HG03175 (cell line): ENCODE results near the gene USP16.

ENCODE experiments used
- ATAC-seq: cut with Tn5 transposase; IDR thresholded peaks from one replicate; pipeline ENCODE4 v1.9.1; 2021; ENCODE audit warnings: mild to moderate bottlenecking, moderate library complexity; ENCODE audit not compliant: unreplicated experiment

Gene USP16

DNA sequence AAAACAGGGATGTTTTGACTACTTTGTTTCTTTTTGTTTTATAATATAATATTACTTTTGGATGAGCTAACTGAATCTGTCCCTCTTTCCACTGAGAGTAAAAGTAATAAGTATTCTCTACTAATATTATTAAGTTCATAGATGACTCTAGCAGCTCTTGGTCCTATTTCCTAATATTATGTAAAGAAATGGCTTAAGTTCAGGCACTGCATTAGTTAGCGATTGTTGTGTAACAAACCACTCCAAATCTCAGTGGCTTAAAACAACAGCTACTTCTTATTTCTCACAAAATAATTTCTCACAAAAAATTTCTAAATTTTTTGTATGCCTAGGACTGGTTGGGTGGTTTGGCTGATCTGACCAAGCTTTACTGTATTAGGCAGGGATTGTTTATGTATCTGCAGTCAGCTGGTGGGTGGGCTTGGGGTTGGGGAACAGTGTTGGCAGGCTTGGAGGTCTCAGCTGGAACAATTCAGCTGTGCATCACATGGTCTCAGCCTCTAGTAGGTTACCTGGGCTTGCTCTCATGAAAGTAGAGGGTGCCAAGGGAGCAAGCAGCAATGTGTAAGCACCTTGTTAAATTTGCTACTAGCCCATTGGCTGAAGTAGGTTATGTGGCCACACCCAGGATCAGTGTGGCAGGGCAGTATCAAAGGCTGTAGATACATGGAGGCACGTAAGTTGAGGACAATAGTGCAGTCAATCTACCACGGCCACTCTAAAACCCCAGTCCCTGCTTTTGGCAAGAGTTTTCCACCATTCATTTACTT lies 57.8 kb downstream of the USP16 start:
- ATAC-seq = no peak

DNA sequence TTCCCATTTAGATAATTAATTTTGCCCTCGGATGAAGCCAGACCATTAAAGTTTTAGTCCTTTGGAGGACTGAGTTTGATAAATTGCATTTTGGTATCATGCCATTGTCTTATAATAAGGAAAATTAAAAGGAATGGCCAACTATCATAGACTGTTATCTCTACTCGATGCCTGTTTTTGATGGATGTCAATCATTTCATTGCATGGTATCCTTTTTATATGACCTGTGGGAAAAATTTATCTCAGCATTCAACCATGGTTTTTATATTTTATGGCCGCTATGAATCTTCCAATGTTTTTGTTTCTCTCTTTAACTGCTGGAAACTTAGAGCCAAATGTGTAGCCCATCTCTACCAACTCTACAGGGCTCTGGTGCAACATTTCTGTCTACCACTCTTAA lies 58.8 kb downstream of the USP16 start:
- ATAC-seq = no peak

DNA sequence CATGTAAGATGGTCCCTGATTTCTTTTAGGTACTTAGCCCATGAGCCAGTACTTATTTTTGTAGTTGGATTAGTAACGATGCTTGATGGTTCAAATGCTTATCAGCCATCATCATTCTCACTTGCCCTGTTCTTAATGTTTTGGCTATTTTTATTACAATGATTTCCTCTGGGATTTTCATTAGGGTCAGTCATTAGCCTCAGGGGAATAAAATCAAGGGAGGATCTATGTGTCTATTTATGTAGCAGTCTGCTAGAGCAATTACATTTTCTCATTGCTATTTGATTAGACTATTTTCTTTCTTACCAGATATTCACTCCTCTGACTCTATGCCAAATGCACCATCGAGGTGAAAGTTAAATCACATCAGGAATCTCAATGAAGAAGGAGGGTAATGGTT lies 59.9 kb downstream of the USP16 start:
- ATAC-seq = no peak

DNA sequence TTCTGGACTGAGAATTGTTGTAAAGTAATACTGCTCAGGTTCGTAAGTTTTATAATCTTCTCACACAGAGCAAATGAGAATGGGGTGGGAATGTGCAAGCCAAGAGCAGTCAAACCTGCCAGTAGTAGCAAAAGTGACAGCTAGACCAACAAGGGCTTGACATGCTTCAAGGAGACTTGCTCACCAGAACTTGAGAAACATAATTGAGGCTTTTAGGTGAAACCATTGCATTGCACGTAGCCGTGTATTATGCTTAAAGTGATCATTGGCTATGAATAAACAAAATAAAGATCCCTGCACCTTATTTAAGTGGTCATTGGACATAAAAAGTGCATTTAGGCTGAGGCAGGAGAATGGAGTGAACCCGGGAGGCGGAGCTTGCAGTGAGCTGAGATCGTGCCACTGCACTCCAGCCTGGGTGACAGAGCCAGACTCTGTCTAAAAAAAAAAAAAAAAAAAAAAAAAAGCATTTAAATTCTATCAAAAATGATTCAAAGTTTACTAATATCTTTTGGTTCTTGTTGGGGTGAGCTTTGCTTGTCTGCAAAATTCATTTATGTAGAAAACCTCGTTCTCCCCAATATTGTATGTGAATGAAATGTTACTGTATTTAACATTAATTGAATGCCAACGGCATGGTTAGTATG lies 60.8 kb downstream of the USP16 start:
- no peak for ATAC-seq

DNA sequence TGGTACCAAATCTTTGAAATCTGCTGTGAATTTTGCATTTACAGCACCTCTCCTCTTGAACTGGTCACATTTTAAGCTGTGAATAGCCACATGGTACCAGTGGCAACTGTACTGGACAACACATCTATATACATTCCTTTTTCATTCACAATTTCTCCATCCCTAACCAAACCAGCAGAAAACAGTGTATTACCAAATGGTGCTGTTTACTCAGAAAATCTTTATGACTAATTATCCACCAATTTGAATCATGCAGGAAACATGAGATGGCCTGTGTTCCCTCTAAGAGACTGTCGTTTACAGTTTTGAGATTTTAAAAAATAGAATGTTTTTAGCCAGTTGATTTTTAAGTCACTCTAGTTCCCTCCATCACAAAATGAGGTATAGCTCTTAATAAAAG lies 66.6 kb downstream of the USP16 start:
- no peak for ATAC-seq

DNA sequence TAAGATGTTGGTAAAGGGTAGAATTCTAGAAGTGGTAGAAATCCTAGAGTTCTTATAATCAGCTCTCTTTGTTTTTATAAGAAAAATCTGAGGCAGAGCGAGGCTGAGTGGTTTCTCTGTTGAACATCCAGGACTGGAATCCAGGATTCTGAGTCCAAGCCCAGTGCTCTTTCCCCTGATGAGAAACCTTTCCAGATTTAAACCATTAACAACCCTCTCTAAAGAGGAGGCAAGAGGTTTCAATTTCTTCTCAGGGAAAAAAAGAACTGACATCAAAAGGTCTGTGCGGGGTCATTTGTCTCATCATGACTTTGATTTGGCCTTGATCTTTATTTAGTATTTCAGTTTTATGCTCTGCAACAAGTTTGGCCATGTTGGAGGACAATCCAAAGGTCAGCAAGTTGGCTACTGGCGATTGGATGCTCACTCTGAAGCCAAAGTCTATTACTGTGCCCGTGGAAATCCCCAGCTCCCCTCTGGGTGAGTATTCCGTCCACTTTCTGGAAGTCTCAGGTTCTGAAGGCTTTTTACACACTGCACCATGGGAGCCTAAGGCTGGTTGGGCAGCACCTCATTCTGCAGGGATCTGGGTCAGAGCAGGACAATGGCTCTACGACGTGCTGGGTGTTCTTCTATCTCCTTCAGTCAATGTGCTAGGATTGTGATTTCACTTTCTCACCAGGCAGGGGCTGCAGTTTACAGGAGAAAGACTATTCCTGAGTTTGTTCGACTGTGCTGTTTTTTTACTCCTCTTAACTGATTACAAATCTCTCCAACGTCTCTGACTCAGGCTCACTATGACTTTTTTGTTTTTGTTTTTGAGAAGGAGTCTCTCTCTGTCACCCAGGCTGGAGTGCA lies 67.9 kb downstream of the USP16 start:
- ATAC-seq = no peak

DNA sequence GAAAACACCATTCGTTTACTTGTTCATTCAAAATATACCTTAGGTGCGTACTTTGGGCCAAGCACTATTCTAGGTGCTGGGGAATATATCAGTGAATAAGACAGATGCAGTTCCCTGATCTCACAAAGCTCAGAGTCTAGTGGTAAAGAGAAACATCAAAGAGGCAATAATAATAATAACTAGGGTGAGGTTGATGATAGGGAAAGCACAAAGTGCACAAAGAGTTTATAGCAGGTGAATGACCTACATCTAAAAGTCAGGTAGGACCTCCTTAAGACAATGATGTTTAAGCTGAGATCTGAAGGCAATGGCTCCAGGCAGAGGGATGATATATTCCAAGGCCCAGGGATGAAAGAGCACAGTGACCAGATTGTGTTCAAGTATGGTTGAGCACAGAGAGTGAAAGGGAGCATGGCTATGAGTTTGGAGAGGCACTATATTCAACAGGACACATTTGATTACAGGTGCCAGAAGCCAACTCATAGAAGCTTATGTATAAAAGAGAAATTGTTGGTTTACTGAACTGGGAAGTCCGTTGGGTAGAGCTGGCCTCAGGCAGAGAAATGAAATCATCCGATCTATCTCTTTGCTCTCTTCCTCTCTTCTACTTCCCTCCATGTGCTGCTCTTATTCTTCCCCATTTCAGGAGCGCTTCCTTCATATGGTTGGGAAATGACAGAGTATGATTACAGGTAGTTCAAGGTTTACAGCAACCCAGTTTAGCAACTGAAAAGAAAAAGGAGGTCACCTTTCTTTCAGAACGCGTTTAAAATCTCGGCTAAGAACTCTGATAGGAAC lies 71.9 kb downstream of the USP16 start:
- ATAC-seq = no peak

DNA sequence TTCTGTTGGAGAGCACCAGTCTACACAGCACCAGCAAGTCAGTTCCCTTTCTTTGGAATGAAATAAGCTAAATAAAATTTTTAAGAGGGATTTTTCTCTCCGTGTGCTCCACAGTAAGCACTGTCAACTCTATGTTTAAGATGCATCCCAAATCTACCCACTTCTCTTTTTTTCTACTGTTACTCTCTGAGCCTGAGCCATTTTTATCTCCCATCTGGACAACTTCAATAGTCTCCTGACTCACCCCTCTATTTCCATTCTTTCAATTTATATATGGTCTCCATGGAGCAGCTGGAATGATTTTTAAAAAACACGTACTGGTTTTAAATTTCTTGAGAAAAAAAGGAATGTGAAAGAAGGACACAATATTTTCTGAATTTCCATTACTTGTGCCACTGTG lies 73.7 kb downstream of the USP16 start:
- ATAC-seq = no peak

DNA sequence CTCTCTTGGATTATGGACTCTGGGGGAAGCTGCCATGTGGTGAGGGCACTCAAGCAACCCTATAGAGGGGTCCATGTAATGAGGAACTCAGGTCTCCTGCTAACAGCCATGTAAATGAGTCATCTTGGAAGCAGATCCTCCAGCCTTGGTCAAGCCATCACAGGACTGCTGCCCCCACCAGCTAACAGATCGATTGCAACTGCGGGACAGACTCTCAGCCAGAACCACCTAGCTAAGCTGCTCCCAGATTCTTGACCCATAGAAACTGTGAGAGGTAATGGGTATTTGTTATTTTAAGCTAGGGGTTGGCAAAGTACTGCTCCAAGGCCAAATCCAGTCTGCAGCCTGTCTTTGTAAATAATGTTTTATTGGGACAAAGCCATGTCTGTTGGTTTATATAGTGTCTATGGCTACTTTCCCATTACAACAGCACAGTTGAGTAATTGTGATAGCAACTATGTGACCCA lies 78.4 kb downstream of the USP16 start:
- ATAC-seq = no peak
